Subcutaneous preadipocyte (primary cell): ENCODE measurements around the gene PGLYRP3. TPM values are rescaled to one million over a fixed set of nuclear protein-coding genes. Genes with fewer than 3 reads are reported as not detected.

Source experiments
- small RNA-seq: library from RNA; depleted of rRNA; stranded (forward); fragments of <200 nt; gene quantifications from one replicate; pipeline ENCODE3, GENCODE V24; 2012
- total RNA-seq: library from RNA; depleted of rRNA; stranded (reverse); fragments of >200 nt; gene quantifications from 2 replicates; pipeline ENCODE4 v1.2.3, GENCODE V29; 2012

PGLYRP3 gene, protein sequence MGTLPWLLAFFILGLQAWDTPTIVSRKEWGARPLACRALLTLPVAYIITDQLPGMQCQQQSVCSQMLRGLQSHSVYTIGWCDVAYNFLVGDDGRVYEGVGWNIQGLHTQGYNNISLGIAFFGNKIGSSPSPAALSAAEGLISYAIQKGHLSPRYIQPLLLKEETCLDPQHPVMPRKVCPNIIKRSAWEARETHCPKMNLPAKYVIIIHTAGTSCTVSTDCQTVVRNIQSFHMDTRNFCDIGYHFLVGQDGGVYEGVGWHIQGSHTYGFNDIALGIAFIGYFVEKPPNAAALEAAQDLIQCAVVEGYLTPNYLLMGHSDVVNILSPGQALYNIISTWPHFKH
- not detected in 2 replicates for total RNA-seq

DNA sequence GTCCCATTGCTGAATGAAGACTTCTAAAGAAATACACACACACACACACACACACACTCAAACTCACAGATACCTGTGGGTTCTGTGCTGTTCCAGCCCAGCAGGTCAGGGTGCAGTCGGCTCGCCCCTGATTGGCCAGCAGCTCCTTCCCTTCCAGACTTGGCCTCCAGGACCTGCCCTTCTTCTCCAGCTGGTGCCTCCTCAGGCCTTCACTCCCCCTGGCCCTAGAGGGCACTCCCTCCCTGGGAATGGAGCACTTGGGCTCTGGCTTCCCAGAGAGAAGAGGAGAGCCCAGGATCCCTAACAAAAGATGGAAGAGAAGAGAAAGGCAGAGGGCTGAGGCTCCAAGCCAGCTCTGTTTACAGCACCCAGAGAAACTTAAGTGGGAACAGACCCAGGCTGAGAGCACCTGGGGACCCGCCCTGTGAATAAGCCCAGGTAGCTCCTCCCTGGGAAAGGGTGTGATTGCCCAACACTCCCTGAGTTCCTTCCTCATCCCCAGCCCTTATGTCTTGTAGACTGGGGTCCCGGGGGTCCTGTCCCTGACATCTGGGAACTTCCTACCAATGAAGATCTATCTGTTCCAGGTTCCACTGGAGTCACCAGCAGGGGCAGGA is at the start of gene PGLYRP3:
Gene PGLYRP3 (minus strand): TSS at position 383 of the 617 bp plus-strand sequence. CDS start 2,287 bp downstream, outside the sequence.

DNA sequence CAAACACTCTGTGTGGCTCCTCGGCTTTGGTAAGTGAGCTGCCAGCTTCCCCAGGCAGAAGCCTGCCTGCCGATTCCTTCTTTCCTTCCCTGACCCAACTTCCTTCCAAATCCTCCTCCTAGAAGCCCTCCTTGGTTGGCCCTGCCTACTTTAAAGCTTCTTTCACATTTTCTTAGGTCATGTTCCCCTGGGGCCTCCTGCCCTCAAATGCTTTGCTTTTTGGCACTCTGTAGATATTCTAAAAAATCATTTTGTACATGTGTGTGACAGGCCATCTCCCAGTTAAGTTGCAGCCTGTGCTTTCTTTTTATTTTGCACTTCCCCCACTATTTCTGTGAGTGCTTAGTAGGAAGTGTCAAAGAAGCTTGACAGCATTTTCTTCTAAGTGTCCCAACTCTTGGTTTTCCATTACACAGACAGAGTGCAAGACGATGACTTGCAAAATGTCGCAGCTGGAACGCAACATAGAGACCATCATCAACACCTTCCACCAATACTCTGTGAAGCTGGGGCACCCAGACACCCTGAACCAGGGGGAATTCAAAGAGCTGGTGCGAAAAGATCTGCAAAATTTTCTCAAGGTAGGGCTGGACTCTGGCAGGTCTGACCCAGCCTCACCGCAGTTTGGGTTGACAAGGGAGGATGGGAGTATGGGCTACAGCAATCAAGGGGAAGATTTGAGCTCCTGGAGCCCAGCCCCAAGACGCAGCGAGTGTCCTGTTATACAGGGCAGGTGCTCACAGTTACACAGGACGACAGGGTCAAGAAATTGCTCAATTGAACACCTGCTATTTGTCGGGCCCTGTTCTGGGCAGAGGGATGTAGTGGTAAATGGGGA is 45.3 kb upstream of the PGLYRP3 start, which contains the start of gene S100A9:
Gene S100A9 (plus strand): TSS at position 2 of the 838 bp plus-strand sequence. CDS start 430 bp downstream, at position 432.

DNA sequence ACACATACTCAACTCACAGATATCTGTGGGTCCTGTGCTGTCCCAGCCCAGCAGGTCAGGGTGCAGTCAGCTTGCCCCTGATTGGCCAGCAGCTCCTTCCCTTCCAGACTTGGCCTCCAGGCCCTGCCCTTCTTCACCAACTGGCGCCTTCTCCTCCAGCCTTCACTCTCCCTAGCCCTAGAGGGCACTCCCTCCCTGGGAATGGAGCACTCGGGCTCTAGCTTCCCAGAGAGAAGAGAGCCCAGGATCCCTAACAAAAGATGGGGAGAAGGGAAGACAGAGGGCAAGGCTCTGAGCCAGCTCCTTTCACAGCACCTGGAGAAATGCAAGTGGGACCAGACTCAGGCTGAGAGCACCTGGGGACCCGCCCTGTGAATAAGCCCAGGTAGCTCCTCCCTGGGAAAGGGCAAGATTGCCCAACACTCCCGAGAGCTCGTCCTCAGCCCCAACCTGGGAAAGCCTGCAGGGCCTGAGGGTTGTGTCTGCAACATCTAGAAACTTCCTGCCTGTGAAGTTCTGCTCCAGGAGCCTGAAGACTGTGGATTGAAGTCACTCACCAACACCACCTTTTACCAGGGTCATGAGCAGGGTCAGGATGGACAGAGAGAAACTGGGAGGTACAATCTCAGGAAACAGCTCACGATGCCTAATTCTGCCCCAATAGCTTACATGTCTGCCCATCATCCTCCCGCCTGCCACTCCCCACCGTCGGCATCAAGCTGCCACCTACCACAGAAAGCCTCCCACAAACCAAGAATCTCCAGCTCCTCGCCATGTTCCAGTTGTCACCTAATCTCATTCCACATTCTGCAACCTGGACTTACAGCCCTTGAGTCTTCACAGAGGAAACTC is 36.0 kb upstream of the PGLYRP3 start, which contains the start of gene PGLYRP4:
Gene PGLYRP4 (minus strand): TSS at position 331 of the 852 bp plus-strand sequence. CDS start 909 bp downstream, outside the sequence.

GRCh38 chr1:153259387-153259786 is 53.4 kb downstream of the PGLYRP3 start, which contains the start of gene LORICRIN:
Gene LORICRIN (plus strand): TSS chr1:153259687. CDS start chr1:153260950, 1,263 bp downstream.

Small RNA genes lying within 50 kb of the gene (small RNA-seq; reads per million reads assigned to genes)
- not detected for gene RNU6-160P

Other genes starting within 250 kb of the PGLYRP3 start
- gene SPRR2B, start 241.3 kb downstream of the PGLYRP3 start, total RNA-seq, result not detected in 2 replicates
- not detected in 2 replicates for gene SPRR2E, start 218.4 kb downstream of the PGLYRP3 start, total RNA-seq
- gene SPRR2F, start 199.4 kb downstream of the PGLYRP3 start, total RNA-seq, result not detected in 2 replicates
- gene SPRR2G, start 162.1 kb downstream of the PGLYRP3 start, total RNA-seq, result not detected in 2 replicates
- gene LELP1, start 109.5 kb downstream of the PGLYRP3 start, total RNA-seq, result not detected in 2 replicates
- not detected in 2 replicates for gene PRR9, start 95.4 kb downstream of the PGLYRP3 start, total RNA-seq
- not detected in 2 replicates for gene LORICRIN, start 53.3 kb downstream of the PGLYRP3 start, total RNA-seq
- not detected in 2 replicates for gene PGLYRP4, start 35.9 kb upstream of the PGLYRP3 start, total RNA-seq
- not detected in 2 replicates for gene S100A9, start 44.9 kb upstream of the PGLYRP3 start, total RNA-seq
- gene S100A12, start 62.7 kb upstream of the PGLYRP3 start, total RNA-seq, result not detected in 2 replicates
- gene S100A8, start 78.1 kb upstream of the PGLYRP3 start, total RNA-seq, result not detected in 2 replicates
- gene S100A7A, start 103.6 kb upstream of the PGLYRP3 start, total RNA-seq, result not detected in 2 replicates
- gene S100A7, start 147.7 kb upstream of the PGLYRP3 start, total RNA-seq, result not detected in 2 replicates
- 1,114 and 1,653 TPM in 2 replicates for gene S100A6, start 223.0 kb upstream of the PGLYRP3 start, total RNA-seq
- 0.37 and 0.39 TPM in 2 replicates for gene S100A5, start 228.0 kb upstream of the PGLYRP3 start, total RNA-seq
- 432 and 695 TPM in 2 replicates for gene S100A4, start 232.9 kb upstream of the PGLYRP3 start, total RNA-seq
- gene S100A3, start 236.3 kb upstream of the PGLYRP3 start, total RNA-seq, result 18.6 and 22.0 TPM in 2 replicates